Panc1 (cell line): ENCODE measurements around the gene CDK4. TPM values are rescaled to one million over a fixed set of nuclear protein-coding genes. Genes with fewer than 3 reads are reported as not detected.

Experiments
- ATAC-seq: fragments of 200-7000 bp; cut with Tn5 transposase; 2 replicates; pipeline ENCODE4 v1.9.1; 2020; ENCODE audit warnings: mild to moderate bottlenecking, moderate library complexity
- BruUV-seq: library from RNA; stranded (reverse); fragments of 400-500 nt; replicated peaks from 2 replicates; lab custom pipeline; 2021; lab: Mats Ljungman, UMichigan
- CTCF ChIA-PET: fragments of 300-600 bp; sonication (Branson Sonifier 250); formaldehyde crosslinking; loops from one replicate; lab custom pipeline; 2022; ENCODE audit warnings: antibody characterized with exemption; lab: Charles Lee
- POLR2A ChIA-PET: fragments of 300-600 bp; sonication (Branson Sonifier 250); formaldehyde crosslinking; loops from one replicate; lab custom pipeline; 2022; ENCODE audit warnings: antibody characterized with exemption; lab: Charles Lee
- DNase-seq: peaks from one replicate; pipeline ENCODE4 v3.0.0-alpha.2; 2010; ENCODE audit warnings: low read depth, low spot score
- H3K27ac ChIP-seq: 2 replicates; pipeline ENCODE4 v1.5.1; 2011; ENCODE audit warnings: mild to moderate bottlenecking, low read length, inconsistent platforms
- H3K27me3 ChIP-seq: fragments of 200-500 bp; sonication (Bioruptor generic); 2 replicates; pipeline ENCODE4 v1.6.0; 2014; ENCODE audit warnings: low read length, inconsistent platforms; ENCODE audit not compliant: control insufficient read depth, insufficient read depth
- H3K36me3 ChIP-seq: fragments of 200-500 bp; sonication (Bioruptor generic); 2 replicates; pipeline ENCODE4 v1.5.1; 2014; ENCODE audit warnings: inconsistent platforms, mild to moderate bottlenecking, low read length, moderate library complexity; ENCODE audit not compliant: control insufficient read depth, insufficient read depth
- H3K4me1 ChIP-seq: 2 replicates; pipeline ENCODE4 v1.5.1; 2011; ENCODE audit warnings: inconsistent platforms, mild to moderate bottlenecking, low read length, moderate library complexity; ENCODE audit not compliant: control insufficient read depth, insufficient read depth
- H3K4me3 ChIP-seq, 2 experiments: 2 replicates each; pipeline ENCODE4 v1.5.1; 2011 to 2012; ENCODE audit warnings: low read depth in 2 of 2, low read length in 2 of 2, mild to moderate bottlenecking in 2 of 2, inconsistent platforms in 1 of 2, moderate library complexity in 1 of 2
- H3K9me3 ChIP-seq: fragments of 200-500 bp; sonication (Bioruptor generic); 2 replicates; pipeline ENCODE4 v1.5.1; 2014; ENCODE audit warnings: low read depth, mild to moderate bottlenecking, inconsistent platforms, low read length, moderate library complexity; ENCODE audit not compliant: control insufficient read depth, insufficient read depth
- POLR2AphosphoS5 ChIP-seq: IDR thresholded peaks from 2 replicates; pipeline ENCODE4 v1.6.1; 2012; ENCODE audit warnings: mild to moderate bottlenecking, low read depth, low read length, moderate library complexity
- SIN3A ChIP-seq: IDR thresholded peaks from 2 replicates; pipeline ENCODE4 v1.6.1; 2012; ENCODE audit warnings: low read depth, mild to moderate bottlenecking, low read length, moderate library complexity, borderline replicate concordance; ENCODE audit not compliant: insufficient read depth
- TCF7L2 ChIP-seq: IDR thresholded peaks from 2 replicates; pipeline ENCODE4 v1.6.1; 2011; ENCODE audit warnings: mild to moderate bottlenecking, low read depth, low read length, inconsistent platforms
- in situ Hi-C: cut with HindIII; loops from 2 replicates; pipeline ENCODE4 v1.10.0; 2016; ENCODE audit warnings: low sequenced_read_pairs, low pct_unique_long_range_greater_than_20kb
- intact Hi-C: fragments of 100-400 bp; cut with micrococcal nuclease; formaldehyde crosslinking; loops from one replicate; pipeline ENCODE4 v1.10.0; 2022; ENCODE audit not compliant: unreplicated experiment
- total RNA-seq: library from RNA; stranded (reverse); gene quantifications from one replicate; pipeline ENCODE4 v1.2.1, GENCODE V29; 2021; ENCODE audit not compliant: unreplicated experiment
- TF ChIP-seq, protein P1 (sequence below): fragments of 450-650 bp; IDR thresholded peaks from 2 replicates; pipeline ENCODE4 v1.5.1; 2017; ENCODE audit warnings: mild to moderate bottlenecking
- TF ChIP-seq, protein P2 (sequence below), 2 experiments: IDR thresholded peaks; 2 replicates each; pipeline ENCODE4 v1.6.1; 2011 to 2012; ENCODE audit warnings: low read depth in 2 of 2, control low read depth in 1 of 2, low read length in 1 of 2, mild to moderate bottlenecking in 1 of 2, moderate library complexity in 1 of 2; ENCODE audit not compliant: insufficient read depth in 1 of 2

Gene CDK4
- total RNA-seq, 1 experiment from 2014 or later, result 201 TPM

DNA sequence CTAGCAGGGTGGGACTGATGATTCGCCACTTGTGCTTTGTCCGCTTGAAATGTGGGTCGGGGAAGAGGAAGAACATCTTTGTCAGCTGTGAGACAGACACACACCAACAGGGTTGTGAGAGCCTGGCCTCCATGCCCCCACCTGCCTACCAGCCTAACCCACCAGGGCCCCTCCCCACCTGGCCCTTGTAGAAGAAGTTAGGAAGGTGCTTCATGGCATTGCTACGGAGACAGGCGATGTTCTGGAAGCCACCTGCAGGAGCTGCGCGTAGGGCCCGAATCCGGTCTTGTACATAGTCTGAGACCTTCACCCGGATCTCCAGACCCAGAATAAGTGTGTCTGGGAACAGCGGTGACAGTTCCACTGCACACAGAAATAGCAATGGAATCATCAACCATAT lies 17.5 kb upstream of the CDK4 start:
- no peaks in the 10 kb centered on the region for H3K9me3 ChIP-seq
- POLR2A ChIA-PET, result no interaction called here
- intact Hi-C loops, result no loop called here
- H3K27ac ChIP-seq, result no peak overlapping the region
- BruUV-seq, result no TSS peak
- in situ Hi-C loops, result no loop called here
- DNase-seq, result no peak
- 0 out of 2 replicates have a peak, but pooled peaks cover 1% of the 10 kb centered on the region for H3K27me3 ChIP-seq
- H3K4me1 ChIP-seq, result peaks cover 19% of the 10 kb centered on the region
- peaks cover 2% of the 10 kb centered on the region; the same call in 1 of the 2 replicates for H3K36me3 ChIP-seq
- TF ChIP-seq, protein P1, sequence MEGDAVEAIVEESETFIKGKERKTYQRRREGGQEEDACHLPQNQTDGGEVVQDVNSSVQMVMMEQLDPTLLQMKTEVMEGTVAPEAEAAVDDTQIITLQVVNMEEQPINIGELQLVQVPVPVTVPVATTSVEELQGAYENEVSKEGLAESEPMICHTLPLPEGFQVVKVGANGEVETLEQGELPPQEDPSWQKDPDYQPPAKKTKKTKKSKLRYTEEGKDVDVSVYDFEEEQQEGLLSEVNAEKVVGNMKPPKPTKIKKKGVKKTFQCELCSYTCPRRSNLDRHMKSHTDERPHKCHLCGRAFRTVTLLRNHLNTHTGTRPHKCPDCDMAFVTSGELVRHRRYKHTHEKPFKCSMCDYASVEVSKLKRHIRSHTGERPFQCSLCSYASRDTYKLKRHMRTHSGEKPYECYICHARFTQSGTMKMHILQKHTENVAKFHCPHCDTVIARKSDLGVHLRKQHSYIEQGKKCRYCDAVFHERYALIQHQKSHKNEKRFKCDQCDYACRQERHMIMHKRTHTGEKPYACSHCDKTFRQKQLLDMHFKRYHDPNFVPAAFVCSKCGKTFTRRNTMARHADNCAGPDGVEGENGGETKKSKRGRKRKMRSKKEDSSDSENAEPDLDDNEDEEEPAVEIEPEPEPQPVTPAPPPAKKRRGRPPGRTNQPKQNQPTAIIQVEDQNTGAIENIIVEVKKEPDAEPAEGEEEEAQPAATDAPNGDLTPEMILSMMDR, result no peak
- TF ChIP-seq POLR2AphosphoS5 (no peak), TCF7L2 (no peak), SIN3A (no peak)
- TF ChIP-seq, protein P2, sequence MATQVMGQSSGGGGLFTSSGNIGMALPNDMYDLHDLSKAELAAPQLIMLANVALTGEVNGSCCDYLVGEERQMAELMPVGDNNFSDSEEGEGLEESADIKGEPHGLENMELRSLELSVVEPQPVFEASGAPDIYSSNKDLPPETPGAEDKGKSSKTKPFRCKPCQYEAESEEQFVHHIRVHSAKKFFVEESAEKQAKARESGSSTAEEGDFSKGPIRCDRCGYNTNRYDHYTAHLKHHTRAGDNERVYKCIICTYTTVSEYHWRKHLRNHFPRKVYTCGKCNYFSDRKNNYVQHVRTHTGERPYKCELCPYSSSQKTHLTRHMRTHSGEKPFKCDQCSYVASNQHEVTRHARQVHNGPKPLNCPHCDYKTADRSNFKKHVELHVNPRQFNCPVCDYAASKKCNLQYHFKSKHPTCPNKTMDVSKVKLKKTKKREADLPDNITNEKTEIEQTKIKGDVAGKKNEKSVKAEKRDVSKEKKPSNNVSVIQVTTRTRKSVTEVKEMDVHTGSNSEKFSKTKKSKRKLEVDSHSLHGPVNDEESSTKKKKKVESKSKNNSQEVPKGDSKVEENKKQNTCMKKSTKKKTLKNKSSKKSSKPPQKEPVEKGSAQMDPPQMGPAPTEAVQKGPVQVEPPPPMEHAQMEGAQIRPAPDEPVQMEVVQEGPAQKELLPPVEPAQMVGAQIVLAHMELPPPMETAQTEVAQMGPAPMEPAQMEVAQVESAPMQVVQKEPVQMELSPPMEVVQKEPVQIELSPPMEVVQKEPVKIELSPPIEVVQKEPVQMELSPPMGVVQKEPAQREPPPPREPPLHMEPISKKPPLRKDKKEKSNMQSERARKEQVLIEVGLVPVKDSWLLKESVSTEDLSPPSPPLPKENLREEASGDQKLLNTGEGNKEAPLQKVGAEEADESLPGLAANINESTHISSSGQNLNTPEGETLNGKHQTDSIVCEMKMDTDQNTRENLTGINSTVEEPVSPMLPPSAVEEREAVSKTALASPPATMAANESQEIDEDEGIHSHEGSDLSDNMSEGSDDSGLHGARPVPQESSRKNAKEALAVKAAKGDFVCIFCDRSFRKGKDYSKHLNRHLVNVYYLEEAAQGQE (IDR thresholded peaks at IDR 0.05; ENCODE audit: insufficient read depth in 1 of 2, low read depth in 2 of 2, low read length in 1 of 2), result no peak
- ATAC-seq, result no peak
- no peak overlapping the region for H3K4me3 ChIP-seq
- CTCF ChIA-PET, result no interaction called here

DNA sequence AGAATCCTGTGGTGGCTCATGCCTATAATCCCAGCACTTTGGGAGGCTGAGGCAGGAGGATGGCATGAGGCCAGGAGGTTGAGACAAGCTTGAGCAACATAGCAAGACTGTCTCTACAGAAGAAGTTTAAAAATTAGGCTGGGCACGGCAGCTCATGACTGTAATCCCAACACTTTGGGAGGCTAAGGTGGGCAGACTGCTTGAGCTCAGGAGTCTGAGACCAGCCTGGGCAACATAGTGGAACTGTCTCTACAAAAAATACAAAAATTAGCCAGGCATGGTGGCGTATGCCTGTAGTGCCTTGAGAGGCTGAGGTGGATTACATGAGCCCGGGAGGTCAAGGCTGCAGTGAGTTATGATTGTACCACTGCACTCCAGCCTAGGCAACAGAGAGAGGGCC lies 15.8 kb upstream of the CDK4 start:
- in situ Hi-C loops, result no loop called here
- ATAC-seq (no peak), DNase-seq (no peak)
- H3K27ac ChIP-seq, result no peak overlapping the region
- POLR2A ChIA-PET, result no interaction called here
- peaks cover 15% of the 10 kb centered on the region for H3K4me1 ChIP-seq
- intact Hi-C loops, result no loop called here
- H3K4me3 ChIP-seq, result no peak overlapping the region
- H3K36me3 ChIP-seq, result peaks cover under 1% of the 10 kb centered on the region; the same call in 1 of the 2 replicates
- H3K9me3 ChIP-seq, result no peaks in the 10 kb centered on the region
- TF ChIP-seq, protein P2 (IDR thresholded peaks at IDR 0.05; ENCODE audit: insufficient read depth in 1 of 2, low read depth in 2 of 2, low read length in 1 of 2), result no peak
- TF ChIP-seq POLR2AphosphoS5, result no peak
- TF ChIP-seq, protein P1, result no peak
- TF ChIP-seq SIN3A, result no peak
- no peak for TF ChIP-seq TCF7L2
- BruUV-seq, result no TSS peak
- peaks cover 4% of the 10 kb centered on the region; the same call in 1 of the 2 replicates for H3K27me3 ChIP-seq
- CTCF ChIA-PET, result interaction anchor here (1.1 kb wide), 1 partner anchor 11 kb away, joined by 5 read pairs; no protein-coding TSS in a partner anchor
